H1 (cell line): ENCODE data around the gene NQO2. TPM values are rescaled to one million over a fixed set of nuclear protein-coding genes. Genes with fewer than 3 reads are reported as not detected.
A peak's percentile ranks its signal among the peaks of the same experiment; 100 is the strongest.

Source experiments
- ASH2L ChIP-seq: fragments of 200-600, 300-600 bp; sonication (generic); IDR thresholded peaks from one replicate; pipeline ENCODE4 v1.7.1; 2017; ENCODE audit warnings: low read length
- BRCA1 ChIP-seq: IDR thresholded peaks from 2 replicates; pipeline ENCODE4 v1.6.1; 2012; ENCODE audit warnings: low read depth, low read length, improper control_type of control experiment
- CEBPB ChIP-seq: IDR thresholded peaks from 2 replicates; pipeline ENCODE4 v1.6.1; 2012; ENCODE audit warnings: low read depth, low read length
- EGR1 ChIP-seq: IDR thresholded peaks from 2 replicates; pipeline ENCODE4 v1.6.1; 2011; ENCODE audit warnings: low read depth, low read length, borderline replicate concordance
- KDM1A ChIP-seq: fragments of 200-600, 300-600 bp; sonication (generic); IDR thresholded peaks from 2 replicates; pipeline ENCODE4 v1.7.1; 2016; ENCODE audit warnings: mild to moderate bottlenecking, low read length, borderline replicate concordance
- SAP30 ChIP-seq: fragments of 300-600 bp; sonication (generic); IDR thresholded peaks from 2 replicates; pipeline ENCODE4 v1.7.1; 2012; ENCODE audit warnings: low read length, moderate library complexity, mild to moderate bottlenecking, inconsistent platforms; ENCODE audit not compliant: insufficient read depth, insufficient replicate concordance
- TEAD4 ChIP-seq: IDR thresholded peaks from 2 replicates; pipeline ENCODE4 v1.6.1; 2012; ENCODE audit warnings: low read depth, low read length, inconsistent platforms, mixed read lengths
- polyA plus RNA-seq, 7 experiments: library from polyadenylated mRNA; depleted of rRNA in 3 of 7; stranded (reverse) in 5 of 7; unstranded in 2 of 7; fragments of >200 nt in 5 of 7; fragments of 200-250 nt in 2 of 7; gene quantifications; 1 replicate in 5 of 7; 2 replicates in 1 of 7; 4 replicates in 1 of 7; pipeline versions ENCODE4 v1.2.1 to v1.2.3, GENCODE V29; 2011 to 2013; ENCODE audit warnings: missing spikeins in 2 of 7, mixed read lengths in 2 of 7
- total RNA-seq: library from RNA; stranded (reverse); fragmentation: NEBNext Ultra II Directional; extraction: Animal tissue kit (Norgen Biotek cat#: 25700); gene quantifications from 2 replicates; pipeline ENCODE4 v1.2.1, GENCODE V29; 2021

NQO2 gene
- total and polyA plus RNA-seq, 2 of the 8 experiments (the other 6 are each of a cell fraction or from before 2014, with no cell fraction given) = 135 to 168 TPM

GRCh38 chr6:2989332-2990247, 10.1 kb upstream of the NQO2 start (continued):
- TF ChIP-seq BRCA1 = 0 out of 2 replicates have a peak, but pooled peaks have one; percentile 27
- TF ChIP-seq CEBPB = no peak
- TF ChIP-seq EGR1 = 0 out of 2 replicates have a peak, but pooled peaks have one; percentile 27
- TF ChIP-seq ASH2L = no peak
- TF ChIP-seq SAP30 = no peak
- TF ChIP-seq KDM1A = no peak
- 0 out of 2 replicates have a peak, but pooled peaks have one; percentile 25 for TF ChIP-seq TEAD4
